Measurements from ENCODE around the gene ENAH. TPM values are rescaled to one million over a fixed set of nuclear protein-coding genes. Genes with fewer than 3 reads are reported as not detected.

ENAH gene
- total and polyA plus RNA-seq, 4 donors, result 47.3 to 415 (median 115) TPM

Other genes with a start within 250 kb of the ENAH start
- 10 to 100 TPM; 42.2 to 48.4 TPM for gene LBR, start 225.1 kb downstream of the ENAH start, total RNA-seq
- gene LBR, start 225.1 kb downstream of the ENAH start, polyA plus RNA-seq, result 10 to 100 TPM in 1 of 2 donors, 1 to 10 TPM in 1; 8.5 to 16.2 TPM
- gene SRP9, start 124.7 kb upstream of the ENAH start, total RNA-seq, result 100 to 1,000 TPM; 128 to 140 TPM
- gene SRP9, start 124.7 kb upstream of the ENAH start, polyA plus RNA-seq, result 100 to 1,000 TPM; 180 to 390 TPM
- gene EPHX1, start 157.0 kb upstream of the ENAH start, total RNA-seq, result 100 to 1,000 TPM in 1 of 2 donors, 10 to 100 TPM in 1; 57.6 to 153 TPM
- gene EPHX1, start 157.0 kb upstream of the ENAH start, polyA plus RNA-seq, result 10 to 100 TPM; 20.0 to 66.3 TPM
- gene TMEM63A, start 229.3 kb upstream of the ENAH start, total RNA-seq, result 100 to 1,000 TPM in 1 of 2 donors, 10 to 100 TPM in 1; 89.3 to 118 TPM
- 10 to 100 TPM in 1 of 2 donors, 1 to 10 TPM in 1; 7.6 to 73.5 TPM for gene TMEM63A, start 229.3 kb upstream of the ENAH start, polyA plus RNA-seq
- under 1 TPM; 0.39 to 0.63 TPM for gene LEFTY1, start 236.0 kb upstream of the ENAH start, total RNA-seq
- under 1 TPM; 0.25 to 0.51 TPM for gene LEFTY1, start 236.0 kb upstream of the ENAH start, polyA plus RNA-seq